BJ (cell line): ENCODE measurements around the gene ERBB4. TPM values are rescaled to one million over a fixed set of nuclear protein-coding genes. Genes with fewer than 3 reads are reported as not detected.

Experiments used
- CTCF ChIA-PET: fragments of 350-600 bp; formaldehyde crosslinking; extraction: SDS; loops from one replicate; lab custom pipeline; 2021; ENCODE audit warnings: antibody characterized with exemption, inconsistent platforms; lab: Yijun Ruan, JAX
- POLR2A ChIA-PET: fragments of 300-600 bp; sonication (Branson Sonifier 250); formaldehyde crosslinking; extraction: SDS; loops from one replicate; lab custom pipeline; 2021; ENCODE audit warnings: antibody characterized with exemption; lab: Charles Lee
- DNase-seq: peaks from one replicate; pipeline ENCODE4 v3.0.0-alpha.2; 2011; ENCODE audit warnings: low read depth
- H3K27me3 ChIP-seq: 2 replicates; pipeline ENCODE4 v1.6.0; 2011; ENCODE audit warnings: low read length; ENCODE audit not compliant: control insufficient read depth, insufficient read depth
- H3K36me3 ChIP-seq: 2 replicates; pipeline ENCODE4 v1.5.1; 2011; ENCODE audit warnings: low read length; ENCODE audit not compliant: control insufficient read depth, insufficient read depth
- H3K4me3 ChIP-seq: 2 replicates; pipeline ENCODE4 v1.5.1; 2011; ENCODE audit warnings: low read depth, mild to moderate bottlenecking, control low read depth, low read length
- CTCF ChIP-seq: IDR thresholded peaks from 2 replicates; pipeline ENCODE4 v1.5.1; 2011; ENCODE audit warnings: low read depth, mild to moderate bottlenecking, control low read depth, inconsistent platforms, low read length, moderate library complexity; ENCODE audit not compliant: insufficient read depth
- polyA plus RNA-seq: library from polyadenylated mRNA; depleted of rRNA; stranded (reverse); fragments of >200 nt; gene quantifications from 2 replicates; pipeline ENCODE4 v1.2.3, GENCODE V29; 2011

ERBB4 gene
- polyA plus RNA-seq, 1 experiment: not detected

- TF ChIP-seq CTCF: no peak
- H3K27me3 ChIP-seq: no peaks in the 10 kb centered on the region
- ChIA-PET POLR2A (interaction anchor here (0.7 kb wide), 1 partner anchor 179 kb away, joined by 3 read pairs; no protein-coding TSS in a partner anchor), CTCF (interaction anchor here (1.0 kb wide), 1 partner anchor 11 kb away, joined by 4 read pairs; no protein-coding TSS in a partner anchor)
- DNase-seq: no peak
- H3K36me3 ChIP-seq: no peaks in the 10 kb centered on the region
- no peak overlapping the region for H3K4me3 ChIP-seq
These were observed 1085.2 kb downstream of the ERBB4 start for GRCh38 chr2:211453311-211453887.

GRCh38 chr2:211451642-211452041, 1087.0 kb downstream of the ERBB4 start:
- TF ChIP-seq CTCF: no peak

GRCh38 chr2:211449819-211450218, 1088.8 kb downstream of the ERBB4 start:
- ChIA-PET POLR2A (no interaction called here), CTCF (no interaction called here)
- Histone ChIP-seq H3K27me3 (no peaks in the 10 kb centered on the region), H3K36me3 (no peaks in the 10 kb centered on the region), H3K4me3 (no peak overlapping the region)
- no peak for TF ChIP-seq CTCF
- no peak for DNase-seq

More at GRCh38 chr2:211451642-211452041, 1087.0 kb downstream of the ERBB4 start:
- Histone ChIP-seq H3K27me3 (no peaks in the 10 kb centered on the region), H3K36me3 (no peaks in the 10 kb centered on the region), H3K4me3 (no peak overlapping the region)
- ChIA-PET POLR2A (no interaction called here), CTCF (interaction anchor here (1.6 kb wide), 1 partner anchor 1116 kb away, joined by 5 read pairs; no protein-coding TSS in a partner anchor)
- no peak for DNase-seq

GRCh38 chr2:211447548-211447947, 1091.1 kb downstream of the ERBB4 start:
- ChIA-PET POLR2A (no interaction called here), CTCF (no interaction called here)
- no peak for TF ChIP-seq CTCF

GRCh38 chr2:211440107-211440506, 1098.5 kb downstream of the ERBB4 start:
- POLR2A ChIA-PET: no interaction called here
- CTCF ChIA-PET: no interaction called here
- Histone ChIP-seq H3K27me3 (no peaks in the 10 kb centered on the region), H3K4me3 (no peak overlapping the region), H3K36me3 (no peaks in the 10 kb centered on the region)
- no peak for DNase-seq
- TF ChIP-seq CTCF: no peak

More at GRCh38 chr2:211447548-211447947, 1091.1 kb downstream of the ERBB4 start:
- Histone ChIP-seq H3K36me3 (no peaks in the 10 kb centered on the region), H3K27me3 (no peaks in the 10 kb centered on the region), H3K4me3 (no peak overlapping the region)
- DNase-seq: no peak
